K562 (cell line): Measurements from ENCODE around the gene TMEM87A. TPM values are rescaled to one million over a fixed set of nuclear protein-coding genes. Genes with fewer than 3 reads are reported as not detected.

Experiments used
- ARID4B ChIP-seq: sonication (generic); formaldehyde crosslinking; IDR thresholded peaks from 2 replicates; pipeline ENCODE4 v1.8.0; 2022; ENCODE audit warnings: mild to moderate bottlenecking, missing genetic modification reagents
- CBX2 ChIP-seq: fragments of 200-600 bp; sonication (generic); IDR thresholded peaks from one replicate; pipeline ENCODE4 v1.6.1; 2012; ENCODE audit warnings: mild to moderate bottlenecking, low read length, inconsistent platforms; ENCODE audit not compliant: insufficient read depth, poor library complexity, severe bottlenecking
- ETV5 ChIP-seq: sonication (generic); formaldehyde crosslinking; IDR thresholded peaks from 2 replicates; pipeline ENCODE4 v1.4.0; 2020; ENCODE audit warnings: low read depth, mild to moderate bottlenecking, missing genetic modification reagents
- FOXM1 ChIP-seq, 2 experiments: fragments of 450-650 bp in 1 of 2; sonication (generic) in 1 of 2; formaldehyde crosslinking in 1 of 2; IDR thresholded peaks; 2 replicates each; pipeline versions ENCODE4 v1.6.1 to v1.9.0; 2017 to 2022; ENCODE audit warnings: low read depth in 2 of 2, mild to moderate bottlenecking in 2 of 2, missing genetic modification reagents in 1 of 2, moderate library complexity in 1 of 2
- HMG20B ChIP-seq: fragments of 250-450 bp; sonication (Bioruptor Pico); IDR thresholded peaks from 2 replicates; pipeline ENCODE4 v1.5.0; 2021; ENCODE audit warnings: mild to moderate bottlenecking
- U2AF1 ChIP-seq: fragments of 200-400 bp; formaldehyde crosslinking; optimal IDR thresholded peaks from 2 replicates; pipeline ENCODE3; 2017; ENCODE audit warnings: mild to moderate bottlenecking, low read depth, low read length, moderate library complexity
- ZNF232 ChIP-seq: sonication (generic); formaldehyde crosslinking; IDR thresholded peaks from 2 replicates; pipeline ENCODE4 v1.8.0; 2022; ENCODE audit warnings: mild to moderate bottlenecking, missing genetic modification reagents
- polyA plus RNA-seq, 8 experiments: library from polyadenylated mRNA; depleted of rRNA in 4 of 8; stranded (reverse) in 5 of 8; unstranded in 3 of 8; fragments of >200 nt; fragmentation: Nextera tagmentation in 2 of 8; fragmentation: Illumina TruSeq in 1 of 8; extraction: Ambion mirVana in 2 of 8; extraction: Trizol in 1 of 8; gene quantifications; 2 replicates each; pipeline versions ENCODE4 v1.2.1 to v1.2.3, GENCODE V29; 2011 to 2014; ENCODE audit warnings: inconsistent platforms in 1 of 8, missing spikeins in 1 of 8
- total RNA-seq, 7 experiments: library from RNA; depleted of rRNA in 6 of 7; stranded (reverse); fragments of >200 nt in 6 of 7; fragmentation: Illumina TruSeq in 2 of 7; extraction: Trizol in 2 of 7; gene quantifications; 2 replicates each; pipeline versions ENCODE4 v1.2.1 to v1.2.3, GENCODE V29; 2011 to 2021; ENCODE audit warnings: low replicate concordance in 1 of 7
- TF ChIP-seq, protein P1 (sequence below), 2 experiments: fragments of 450-650 bp in 1 of 2; sonication (generic) in 1 of 2; formaldehyde crosslinking in 1 of 2; IDR thresholded peaks; 2 replicates each; pipeline versions ENCODE4 v1.7.1 to v1.9.0; 2016 to 2022; ENCODE audit warnings: inconsistent platforms in 1 of 2, mild to moderate bottlenecking in 1 of 2, missing genetic modification reagents in 1 of 2

TMEM87A gene
- total and polyA plus RNA-seq, 9 of the 15 experiments (the other 6 are each of a cell fraction or from before 2014, with no cell fraction given): 16.6 to 43.3 (median 29.6) TPM

GRCh38 chr15:42207674-42208579 lies 65.3 kb downstream of the TMEM87A start, which contains the start of gene VPS39 (continued):
- TF ChIP-seq ARID4B (CRISPR knock-in tag) (no peak; the same call in 1 of the 2 replicates), FOXM1 (IDR thresholded peaks at IDR 0.05; ENCODE audit: low read depth) (no peak), FOXM1 (CRISPR knock-in tag; IDR thresholded peaks at IDR 0.05; ENCODE audit: low read depth) (no peak), CBX2 (no peak), U2AF1 (no peak), HMG20B (CRISPR knock-in tag) (no peak), ETV5 (CRISPR knock-in tag) (no peak), ZNF232 (0 out of 2 replicates have a peak, but pooled peaks have one; percentile 39)
- TF ChIP-seq, protein P1, sequence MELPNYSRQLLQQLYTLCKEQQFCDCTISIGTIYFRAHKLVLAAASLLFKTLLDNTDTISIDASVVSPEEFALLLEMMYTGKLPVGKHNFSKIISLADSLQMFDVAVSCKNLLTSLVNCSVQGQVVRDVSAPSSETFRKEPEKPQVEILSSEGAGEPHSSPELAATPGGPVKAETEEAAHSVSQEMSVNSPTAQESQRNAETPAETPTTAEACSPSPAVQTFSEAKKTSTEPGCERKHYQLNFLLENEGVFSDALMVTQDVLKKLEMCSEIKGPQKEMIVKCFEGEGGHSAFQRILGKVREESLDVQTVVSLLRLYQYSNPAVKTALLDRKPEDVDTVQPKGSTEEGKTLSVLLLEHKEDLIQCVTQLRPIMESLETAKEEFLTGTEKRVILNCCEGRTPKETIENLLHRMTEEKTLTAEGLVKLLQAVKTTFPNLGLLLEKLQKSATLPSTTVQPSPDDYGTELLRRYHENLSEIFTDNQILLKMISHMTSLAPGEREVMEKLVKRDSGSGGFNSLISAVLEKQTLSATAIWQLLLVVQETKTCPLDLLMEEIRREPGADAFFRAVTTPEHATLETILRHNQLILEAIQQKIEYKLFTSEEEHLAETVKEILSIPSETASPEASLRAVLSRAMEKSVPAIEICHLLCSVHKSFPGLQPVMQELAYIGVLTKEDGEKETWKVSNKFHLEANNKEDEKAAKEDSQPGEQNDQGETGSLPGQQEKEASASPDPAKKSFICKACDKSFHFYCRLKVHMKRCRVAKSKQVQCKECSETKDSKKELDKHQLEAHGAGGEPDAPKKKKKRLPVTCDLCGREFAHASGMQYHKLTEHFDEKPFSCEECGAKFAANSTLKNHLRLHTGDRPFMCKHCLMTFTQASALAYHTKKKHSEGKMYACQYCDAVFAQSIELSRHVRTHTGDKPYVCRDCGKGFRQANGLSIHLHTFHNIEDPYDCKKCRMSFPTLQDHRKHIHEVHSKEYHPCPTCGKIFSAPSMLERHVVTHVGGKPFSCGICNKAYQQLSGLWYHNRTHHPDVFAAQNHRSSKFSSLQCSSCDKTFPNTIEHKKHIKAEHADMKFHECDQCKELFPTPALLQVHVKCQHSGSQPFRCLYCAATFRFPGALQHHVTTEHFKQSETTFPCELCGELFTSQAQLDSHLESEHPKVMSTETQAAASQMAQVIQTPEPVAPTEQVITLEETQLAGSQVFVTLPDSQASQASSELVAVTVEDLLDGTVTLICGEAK (IDR thresholded peaks at IDR 0.05): peak; percentile 93
- TF ChIP-seq, protein P1 (CRISPR knock-in tag; IDR thresholded peaks at IDR 0.05): no peak
